GM10847 (cell line): ENCODE data around the gene TYRP1.

Experiments used
- POLR2A ChIP-seq: IDR thresholded peaks from 2 replicates; pipeline ENCODE4 v1.6.1; 2011; ENCODE audit not compliant: insufficient read length; ENCODE audit errors: extremely low read depth

The TYRP1 gene

DNA sequence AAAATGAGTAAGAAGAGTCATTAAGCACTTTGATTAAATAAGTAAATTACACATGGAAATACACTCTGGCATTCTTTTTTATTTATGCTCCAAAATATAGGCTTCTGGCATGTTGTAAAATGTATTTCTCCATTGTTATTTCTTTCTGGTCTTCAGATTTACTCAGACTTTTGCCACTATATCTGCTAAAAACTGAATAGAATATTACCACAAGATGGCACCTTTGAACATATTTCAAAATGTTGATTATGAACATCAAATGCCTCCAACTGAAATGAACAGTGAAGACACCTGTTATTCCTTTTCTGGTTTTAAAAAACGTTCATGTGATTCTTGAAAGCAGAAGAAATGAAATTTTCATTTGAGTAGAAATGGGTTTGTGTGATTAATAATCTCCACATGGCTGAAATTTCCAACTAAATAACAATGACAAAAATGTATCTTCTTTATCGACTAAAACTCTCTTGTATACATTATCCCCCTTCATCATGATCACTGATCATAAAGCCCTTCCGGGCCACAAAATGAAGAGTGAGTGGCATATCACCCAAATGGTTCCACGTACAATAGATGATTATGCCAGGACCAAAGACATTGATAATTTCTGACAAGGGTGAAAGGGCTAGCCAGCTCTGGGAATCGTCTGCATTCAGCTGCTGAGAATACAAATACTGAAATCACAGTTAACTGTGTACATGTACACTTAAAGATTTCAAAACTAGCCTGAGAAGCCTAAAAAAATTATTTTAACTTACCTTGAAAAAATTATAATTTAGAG, 23.8 kb downstream of the TYRP1 start:
- no peak for TF ChIP-seq POLR2A

DNA sequence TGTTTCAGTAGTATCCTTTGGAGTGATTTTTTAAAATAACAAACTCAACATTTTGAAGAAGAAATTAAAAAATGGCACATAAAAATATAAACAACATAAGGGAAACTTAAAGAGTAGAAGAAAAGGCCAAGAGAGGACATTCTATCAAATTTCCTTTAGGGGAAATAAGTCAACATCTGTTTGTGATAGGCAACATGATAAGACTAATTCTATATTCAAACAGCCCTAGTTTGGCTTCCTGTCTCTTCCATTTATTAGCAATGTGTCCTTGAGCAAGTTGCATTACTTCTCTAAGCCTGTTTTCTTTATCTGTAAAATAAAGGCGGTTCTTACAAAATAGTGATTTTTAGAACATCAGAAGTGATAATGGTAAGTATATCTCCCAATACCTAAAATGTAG, 24.7 kb downstream of the TYRP1 start:
- TF ChIP-seq POLR2A, result no peak

DNA sequence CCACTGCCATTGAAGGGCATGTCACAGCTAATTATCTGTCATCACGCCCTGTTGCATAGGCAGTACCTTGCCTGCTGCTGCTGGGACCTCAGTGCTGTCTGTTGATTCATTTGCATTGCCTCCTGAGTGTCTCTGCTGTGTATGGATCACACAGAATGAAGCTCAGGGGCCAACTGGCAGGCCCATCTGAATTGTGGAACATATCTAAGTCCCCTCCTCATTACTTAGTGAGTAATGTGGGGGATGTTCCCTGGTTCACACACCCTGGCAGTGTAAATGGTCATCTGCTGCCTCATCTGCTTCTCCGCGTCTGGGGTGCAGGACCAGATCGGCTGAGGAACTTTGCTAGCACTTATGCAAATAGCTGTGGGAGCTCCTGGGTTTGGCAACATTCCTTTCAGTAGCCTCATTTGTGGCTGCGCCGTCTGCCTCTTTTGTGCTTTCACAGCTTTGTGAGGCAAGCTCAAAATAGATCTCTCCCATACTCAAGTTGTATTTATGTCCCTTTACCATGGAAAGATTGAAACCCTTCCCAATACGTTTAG, 25.4 kb downstream of the TYRP1 start:
- no peak for TF ChIP-seq POLR2A

DNA sequence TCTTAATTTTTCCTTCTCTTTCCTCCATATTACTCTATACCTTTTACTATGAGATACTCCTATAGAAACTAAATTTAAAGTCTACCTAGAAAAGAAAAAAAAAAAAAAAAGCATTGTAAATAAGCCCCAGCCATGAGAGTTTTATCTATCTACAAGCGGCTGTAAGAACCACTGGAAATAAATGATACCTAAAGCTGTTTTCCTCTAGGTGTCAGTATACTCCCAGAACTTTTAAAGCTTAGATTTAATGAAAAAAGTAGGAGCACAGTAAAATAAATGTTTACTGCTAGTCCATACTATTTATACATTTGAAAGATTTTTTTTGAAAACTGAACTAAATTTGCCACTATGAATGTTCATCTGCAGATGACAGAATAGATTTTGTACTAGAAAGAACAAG, 26.2 kb downstream of the TYRP1 start:
- TF ChIP-seq POLR2A, result no peak

DNA sequence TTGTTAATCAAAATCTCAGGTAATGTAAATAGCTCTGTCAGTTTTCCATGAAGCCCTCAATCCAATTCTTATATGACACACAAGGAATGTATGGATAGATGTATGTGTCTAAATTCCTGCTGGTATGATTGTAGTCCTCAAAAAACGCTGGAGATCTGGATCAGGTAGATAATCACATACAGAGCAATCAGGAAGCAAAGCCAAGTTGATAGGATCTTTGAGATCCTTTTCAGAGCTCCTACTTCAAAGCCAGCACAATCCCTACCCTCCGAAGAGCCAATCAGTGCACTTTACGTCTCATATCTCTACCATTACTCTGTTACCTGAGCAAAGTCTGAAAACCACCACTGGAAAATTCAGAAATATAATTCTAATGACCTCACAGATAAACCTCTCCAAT, 27.4 kb downstream of the TYRP1 start:
- TF ChIP-seq POLR2A, result no peak

DNA sequence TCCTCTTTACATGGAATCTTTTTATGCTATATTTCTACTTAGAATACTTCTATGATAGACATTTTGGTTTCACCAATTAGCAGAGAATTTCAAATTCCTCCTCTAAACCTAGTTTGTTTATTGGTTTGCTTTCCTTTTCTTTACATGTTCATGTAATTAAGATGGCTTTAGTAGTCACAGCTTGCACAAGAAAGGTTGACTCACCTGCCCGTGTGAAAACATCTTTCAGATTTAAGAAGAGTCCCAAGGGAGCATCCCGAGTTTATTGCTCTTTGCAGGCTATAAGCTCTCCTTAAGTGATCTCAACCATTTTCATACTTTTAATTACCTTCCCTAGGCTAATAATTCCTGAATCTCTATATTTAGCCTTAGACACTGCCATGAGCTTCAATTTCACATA, 28.9 kb downstream of the TYRP1 start:
- no peak for TF ChIP-seq POLR2A

DNA sequence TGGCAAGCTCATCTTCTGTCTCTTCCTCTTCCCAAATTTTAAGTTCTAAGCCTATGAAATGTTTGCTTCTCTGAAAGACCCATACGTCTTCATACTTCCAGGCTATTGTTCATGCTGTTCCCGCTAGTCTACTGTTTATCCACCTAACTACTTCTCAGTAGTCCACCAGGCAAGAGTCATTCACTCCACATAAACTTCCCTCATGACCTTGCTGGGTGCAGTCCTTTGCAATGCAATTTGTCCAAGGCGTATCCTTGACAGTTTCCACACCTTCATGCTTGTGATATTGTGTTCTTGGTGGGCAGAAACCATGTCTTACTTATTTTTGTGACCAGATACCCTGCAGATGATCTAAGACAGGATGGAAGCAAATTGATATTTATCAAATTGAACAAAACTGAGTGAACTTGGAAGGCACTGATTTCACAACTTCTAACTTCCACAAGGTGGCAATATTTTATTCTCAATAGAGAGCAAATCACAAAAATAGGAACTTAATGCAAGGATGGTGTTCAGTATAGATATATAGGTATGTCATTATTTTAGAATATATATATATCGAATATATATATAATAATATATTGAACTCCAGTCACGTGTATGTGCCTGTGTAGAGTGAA, 30.3 kb downstream of the TYRP1 start:
- no peak for TF ChIP-seq POLR2A

DNA sequence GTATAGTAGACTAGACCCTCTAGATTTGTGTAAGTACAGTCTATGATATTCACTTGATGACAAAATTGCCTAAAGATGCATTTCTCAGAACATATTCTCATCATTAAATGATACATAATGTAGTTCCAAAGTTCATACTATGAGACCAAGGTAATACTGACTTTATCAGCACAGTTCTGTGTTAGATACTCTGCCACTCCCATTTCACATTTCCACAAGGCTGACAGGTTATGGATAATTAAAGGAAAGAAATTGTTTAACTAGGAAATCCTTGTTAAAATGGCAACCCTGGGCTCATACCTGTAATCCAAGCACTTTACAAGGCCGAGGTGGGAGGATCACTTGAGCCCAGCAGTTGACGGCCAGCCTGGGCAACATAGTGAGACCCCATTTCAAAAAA, 33.6 kb downstream of the TYRP1 start:
- no peak for TF ChIP-seq POLR2A

DNA sequence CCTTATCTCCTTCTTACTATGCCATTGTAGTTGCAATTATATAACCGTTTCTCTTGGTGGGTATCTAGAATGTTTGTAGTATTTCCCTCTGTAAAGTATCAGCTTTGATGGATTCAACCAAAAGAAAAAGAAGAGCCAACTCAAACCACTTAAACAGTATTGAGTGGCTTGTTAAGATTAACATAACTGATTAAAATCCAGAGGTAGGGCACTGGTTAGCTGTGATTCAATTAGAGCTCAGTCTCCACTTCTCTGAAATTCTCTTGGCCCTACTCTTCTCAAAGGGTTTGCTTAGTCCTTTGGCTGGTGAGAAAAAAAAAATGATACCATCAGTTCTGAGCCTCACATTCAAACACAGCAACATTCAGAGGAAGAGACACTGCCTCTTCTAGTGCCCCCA, 37.0 kb downstream of the TYRP1 start:
- TF ChIP-seq POLR2A, result no peak

DNA sequence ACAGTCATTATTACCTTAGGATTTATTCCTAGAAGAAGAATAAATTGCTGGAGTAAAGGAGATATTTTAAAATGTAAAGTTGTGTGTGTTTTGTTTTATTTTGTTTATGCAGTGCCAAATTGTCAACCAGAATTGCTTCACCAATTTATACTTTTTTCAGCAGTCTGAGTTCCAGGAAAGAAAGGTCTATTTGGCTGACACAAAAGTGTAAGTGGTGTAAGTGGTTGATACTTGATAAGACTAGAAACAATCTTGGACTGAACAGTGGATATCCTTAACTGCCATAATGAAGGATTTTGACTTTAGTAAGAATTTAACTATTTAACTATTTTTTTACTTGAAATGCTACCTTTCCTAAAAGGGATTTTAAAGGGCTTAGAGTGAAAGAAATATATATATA, 37.7 kb downstream of the TYRP1 start:
- TF ChIP-seq POLR2A, result no peak

DNA sequence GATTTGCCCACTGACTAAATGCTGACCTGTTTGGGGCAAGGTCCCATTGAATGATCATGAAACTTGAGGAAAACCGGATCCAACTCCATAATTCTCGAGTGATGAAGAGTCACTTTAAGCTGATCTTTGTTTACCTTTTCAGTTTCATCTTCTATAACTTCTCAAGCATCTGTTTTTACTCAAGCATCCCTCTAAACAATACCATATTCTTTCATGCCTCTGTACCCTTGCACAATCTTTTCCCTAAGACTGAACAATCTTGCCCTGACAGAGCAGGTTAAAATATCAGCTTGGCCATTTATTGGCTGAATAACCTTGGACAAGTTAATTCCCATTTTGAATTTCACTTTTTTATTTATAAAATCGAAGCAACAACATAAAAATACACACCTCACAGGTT, 39.8 kb downstream of the TYRP1 start:
- TF ChIP-seq POLR2A, result no peak

DNA sequence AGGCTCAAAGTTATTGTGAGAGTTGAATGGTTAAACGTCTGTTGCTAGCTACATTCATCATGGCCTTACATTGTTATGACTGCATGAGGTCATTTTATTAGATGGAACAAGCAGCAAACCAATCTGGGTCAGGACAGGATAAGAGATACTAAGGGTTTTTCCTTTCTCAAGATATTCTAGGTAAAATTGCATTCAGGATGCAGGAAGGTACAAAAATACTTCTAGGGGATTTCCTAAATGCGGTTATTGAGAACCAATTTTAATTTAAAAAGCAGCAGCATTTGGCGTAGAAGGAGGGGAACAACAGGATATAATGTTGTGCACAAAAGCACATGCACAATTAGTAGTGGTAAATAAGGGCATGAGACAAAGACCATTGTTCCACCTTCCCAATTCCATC, 42.5 kb downstream of the TYRP1 start:
- TF ChIP-seq POLR2A, result no peak

DNA sequence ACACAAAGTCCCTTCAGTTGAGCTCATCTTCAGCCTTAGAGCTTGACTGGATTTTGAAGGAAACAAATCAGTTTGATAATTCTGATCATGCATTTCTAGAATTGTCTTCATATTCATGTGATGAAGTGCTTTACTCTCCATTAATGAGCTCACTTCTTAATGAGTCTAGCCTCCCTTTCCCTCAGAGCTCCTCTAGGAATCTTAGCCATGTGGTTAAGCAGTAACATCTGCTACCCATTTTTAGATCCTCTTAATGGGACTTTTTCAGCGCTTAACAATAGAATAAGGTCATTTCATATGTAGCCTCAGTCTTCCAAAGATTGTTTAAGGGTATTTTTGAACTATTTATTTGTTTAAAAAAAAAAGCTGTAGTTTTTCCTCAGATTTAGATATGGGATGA, 44.7 kb downstream of the TYRP1 start:
- no peak for TF ChIP-seq POLR2A

DNA sequence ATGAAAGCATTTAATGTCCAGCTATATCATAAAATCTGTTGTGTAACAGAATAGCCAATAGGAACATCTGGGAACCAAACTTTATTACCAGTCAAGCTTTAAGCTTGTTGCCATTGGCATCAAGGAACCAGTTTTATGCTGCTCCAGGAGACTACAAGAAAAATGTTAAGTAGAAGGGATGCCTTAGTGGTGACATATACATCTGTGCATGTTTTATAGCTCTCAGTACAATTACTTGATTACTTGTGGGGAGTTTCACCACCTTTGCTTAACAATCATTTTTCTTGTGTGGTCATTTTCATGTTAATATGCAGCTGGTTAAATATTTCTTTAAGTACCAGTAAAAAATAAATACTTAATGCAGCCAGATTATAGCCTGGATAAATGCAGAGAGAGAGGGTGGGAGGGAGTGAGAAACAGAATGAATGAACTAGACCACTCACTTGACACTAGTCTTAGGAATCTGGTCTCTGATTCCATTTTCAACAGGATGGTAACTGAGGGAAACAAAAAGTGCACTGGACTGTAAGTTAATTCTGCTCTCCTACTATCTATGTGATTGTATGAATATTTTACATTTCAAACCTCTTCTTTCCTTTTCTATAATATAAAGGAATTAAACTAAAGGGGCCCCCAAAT, 45.9 kb downstream of the TYRP1 start:
- TF ChIP-seq POLR2A, result no peak

DNA sequence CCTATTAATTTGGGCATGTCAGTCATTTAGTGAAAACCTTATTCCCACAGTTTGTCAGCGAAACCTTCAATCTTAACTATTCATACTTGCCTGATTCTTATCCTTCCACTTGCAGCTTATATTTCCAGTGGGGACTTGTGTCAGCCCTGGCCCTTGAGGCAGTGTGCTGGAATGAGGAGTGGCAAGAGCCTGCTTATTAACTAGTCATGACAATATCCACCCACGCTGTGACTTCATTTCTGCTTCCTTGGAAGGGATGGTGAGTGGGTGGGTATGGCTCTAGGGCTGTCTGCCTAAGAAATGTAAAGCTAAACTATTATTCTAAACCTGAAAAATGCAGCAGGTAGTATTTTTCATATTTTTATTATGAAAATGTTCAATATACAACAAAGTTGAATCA, 47.7 kb downstream of the TYRP1 start:
- TF ChIP-seq POLR2A, result no peak

DNA sequence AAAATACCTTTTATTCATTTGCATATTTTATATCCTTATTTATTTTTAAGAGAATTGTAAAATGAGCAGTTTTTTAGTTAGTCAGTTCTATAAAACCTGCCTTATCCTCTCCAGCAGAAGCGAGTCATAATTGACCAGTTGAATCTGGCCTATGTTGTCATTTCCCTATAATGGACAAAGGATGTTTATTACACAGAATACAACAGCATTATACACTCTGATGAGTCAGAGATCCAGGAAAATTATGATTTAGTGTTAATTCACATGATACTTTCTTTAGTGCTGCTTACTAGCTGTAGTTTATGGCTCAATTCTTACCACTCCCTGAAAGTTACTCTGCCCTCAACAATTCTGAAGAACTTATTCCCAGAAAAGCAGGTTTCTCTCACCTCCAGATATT, 54.8 kb downstream of the TYRP1 start:
- TF ChIP-seq POLR2A, result no peak
